Neural progenitor cell (in vitro differentiated cells): ENCODE data around the gene EIF2AK3.

ENCODE experiments used
- CTCF ChIP-seq: fragments of 200-600 bp; sonication (generic); IDR thresholded peaks from 2 replicates; pipeline ENCODE4 v1.5.1; 2017; ENCODE audit warnings: antibody characterized with exemption, mild to moderate bottlenecking
- EZH2 ChIP-seq: fragments of 200-600 bp; sonication (generic); IDR thresholded peaks from 2 replicates; pipeline ENCODE4 v1.6.1; 2017; ENCODE audit warnings: antibody characterized with exemption, mild to moderate bottlenecking, moderate library complexity
- EZH2phosphoT487 ChIP-seq: fragments of 200-600 bp; sonication (generic); IDR thresholded peaks from 2 replicates; pipeline ENCODE4 v1.6.1; 2017; ENCODE audit warnings: antibody characterized with exemption

- TF ChIP-seq CTCF (no peak), EZH2 (no peak), EZH2phosphoT487 (no peak)
Observed at GRCh38 chr2:88660622-88661021, 33.4 kb upstream of the EIF2AK3 start.
